ENCODE results near the gene RNF114. TPM values are rescaled to one million over a fixed set of nuclear protein-coding genes. Genes with fewer than 3 reads are reported as not detected.

The RNF114 gene
- total RNA-seq, 1 experiment from 2014 or later, result 88.1 TPM

DNA sequence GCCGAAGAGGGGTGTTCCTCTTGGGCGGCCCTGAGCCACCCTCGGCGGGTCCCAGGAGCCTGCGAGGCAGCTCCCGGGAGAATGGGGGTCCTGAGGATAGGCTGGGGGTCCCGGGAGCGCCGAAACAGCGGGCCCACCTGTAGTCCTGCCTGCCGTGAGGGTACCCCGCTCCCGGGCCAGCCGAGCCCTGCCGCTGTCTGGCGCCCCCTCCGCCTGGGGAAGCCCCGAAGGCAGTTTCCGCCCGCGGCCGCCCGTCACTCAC, 21.1 kb upstream of the RNF114 start:
- CTCF ChIA-PET, result interaction anchor here (0.6 to 1.8 kb wide), 10 partner anchors 11 to 312 kb away, joined by 3 to 10 read pairs (median 3); partner anchors contain the start of gene SLC9A8
- peaks cover 6% of the 10 kb centered on the region; the same call in 1 of the 2 replicates for H3K27me3 Mint-ChIP-seq (ENCODE audit: low read depth)
- no peaks in the 10 kb centered on the region for H3K36me3 Mint-ChIP-seq
- DNase-seq (ENCODE audit: low spot score), result no peak
- H3K4me1 Mint-ChIP-seq, result peaks cover 19% of the 10 kb centered on the region
- TF ChIP-seq, protein P1, sequence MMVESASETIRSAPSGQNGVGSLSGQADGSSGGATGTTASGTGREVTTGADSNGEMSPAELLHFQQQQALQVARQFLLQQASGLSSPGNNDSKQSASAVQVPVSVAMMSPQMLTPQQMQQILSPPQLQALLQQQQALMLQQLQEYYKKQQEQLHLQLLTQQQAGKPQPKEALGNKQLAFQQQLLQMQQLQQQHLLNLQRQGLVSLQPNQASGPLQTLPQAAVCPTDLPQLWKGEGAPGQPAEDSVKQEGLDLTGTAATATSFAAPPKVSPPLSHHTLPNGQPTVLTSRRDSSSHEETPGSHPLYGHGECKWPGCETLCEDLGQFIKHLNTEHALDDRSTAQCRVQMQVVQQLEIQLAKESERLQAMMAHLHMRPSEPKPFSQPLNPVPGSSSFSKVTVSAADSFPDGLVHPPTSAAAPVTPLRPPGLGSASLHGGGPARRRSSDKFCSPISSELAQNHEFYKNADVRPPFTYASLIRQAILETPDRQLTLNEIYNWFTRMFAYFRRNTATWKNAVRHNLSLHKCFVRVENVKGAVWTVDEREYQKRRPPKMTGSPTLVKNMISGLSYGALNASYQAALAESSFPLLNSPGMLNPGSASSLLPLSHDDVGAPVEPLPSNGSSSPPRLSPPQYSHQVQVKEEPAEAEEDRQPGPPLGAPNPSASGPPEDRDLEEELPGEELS (CRISPR knock-in tag; IDR thresholded peaks at IDR 0.05), result no peak
- TF ChIP-seq, protein P2, sequence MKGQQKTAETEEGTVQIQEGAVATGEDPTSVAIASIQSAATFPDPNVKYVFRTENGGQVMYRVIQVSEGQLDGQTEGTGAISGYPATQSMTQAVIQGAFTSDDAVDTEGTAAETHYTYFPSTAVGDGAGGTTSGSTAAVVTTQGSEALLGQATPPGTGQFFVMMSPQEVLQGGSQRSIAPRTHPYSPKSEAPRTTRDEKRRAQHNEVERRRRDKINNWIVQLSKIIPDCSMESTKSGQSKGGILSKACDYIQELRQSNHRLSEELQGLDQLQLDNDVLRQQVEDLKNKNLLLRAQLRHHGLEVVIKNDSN (CRISPR knock-in tag; IDR thresholded peaks at IDR 0.05), result 0 out of 2 replicates have a peak, but pooled peaks have one; percentile 5
- TF ChIP-seq JAZF1 (CRISPR knock-in tag; IDR thresholded peaks at IDR 0.05), result no peak
- TF ChIP-seq JUN (CRISPR knock-in tag; IDR thresholded peaks at IDR 0.05), result peak; percentile 17; the same call in 1 of the 2 replicates
- TF ChIP-seq ESRRA (CRISPR knock-in tag; IDR thresholded peaks at IDR 0.05; ENCODE audit: borderline replicate concordance), result no peak
- TF ChIP-seq, protein P3, sequence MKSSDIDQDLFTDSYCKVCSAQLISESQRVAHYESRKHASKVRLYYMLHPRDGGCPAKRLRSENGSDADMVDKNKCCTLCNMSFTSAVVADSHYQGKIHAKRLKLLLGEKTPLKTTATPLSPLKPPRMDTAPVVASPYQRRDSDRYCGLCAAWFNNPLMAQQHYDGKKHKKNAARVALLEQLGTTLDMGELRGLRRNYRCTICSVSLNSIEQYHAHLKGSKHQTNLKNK (CRISPR knock-in tag; IDR thresholded peaks at IDR 0.05), result no peak
- TF ChIP-seq, protein P4, sequence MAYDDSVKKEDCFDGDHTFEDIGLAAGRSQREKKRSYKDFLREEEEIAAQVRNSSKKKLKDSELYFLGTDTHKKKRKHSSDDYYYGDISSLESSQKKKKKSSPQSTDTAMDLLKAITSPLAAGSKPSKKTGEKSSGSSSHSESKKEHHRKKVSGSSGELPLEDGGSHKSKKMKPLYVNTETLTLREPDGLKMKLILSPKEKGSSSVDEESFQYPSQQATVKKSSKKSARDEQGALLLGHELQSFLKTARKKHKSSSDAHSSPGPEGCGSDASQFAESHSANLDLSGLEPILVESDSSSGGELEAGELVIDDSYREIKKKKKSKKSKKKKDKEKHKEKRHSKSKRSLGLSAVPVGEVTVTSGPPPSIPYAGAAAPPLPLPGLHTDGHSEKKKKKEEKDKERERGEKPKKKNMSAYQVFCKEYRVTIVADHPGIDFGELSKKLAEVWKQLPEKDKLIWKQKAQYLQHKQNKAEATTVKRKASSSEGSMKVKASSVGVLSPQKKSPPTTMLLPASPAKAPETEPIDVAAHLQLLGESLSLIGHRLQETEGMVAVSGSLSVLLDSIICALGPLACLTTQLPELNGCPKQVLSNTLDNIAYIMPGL (CRISPR knock-in tag; IDR thresholded peaks at IDR 0.05), result no peak
- TF ChIP-seq GRHL2 (CRISPR knock-in tag; IDR thresholded peaks at IDR 0.05; ENCODE audit: insufficient replicate concordance, severe bottlenecking), result no peak
- no peak for TF ChIP-seq NR1H2 (CRISPR knock-in tag; IDR thresholded peaks at IDR 0.05)
- TF ChIP-seq, protein P5, sequence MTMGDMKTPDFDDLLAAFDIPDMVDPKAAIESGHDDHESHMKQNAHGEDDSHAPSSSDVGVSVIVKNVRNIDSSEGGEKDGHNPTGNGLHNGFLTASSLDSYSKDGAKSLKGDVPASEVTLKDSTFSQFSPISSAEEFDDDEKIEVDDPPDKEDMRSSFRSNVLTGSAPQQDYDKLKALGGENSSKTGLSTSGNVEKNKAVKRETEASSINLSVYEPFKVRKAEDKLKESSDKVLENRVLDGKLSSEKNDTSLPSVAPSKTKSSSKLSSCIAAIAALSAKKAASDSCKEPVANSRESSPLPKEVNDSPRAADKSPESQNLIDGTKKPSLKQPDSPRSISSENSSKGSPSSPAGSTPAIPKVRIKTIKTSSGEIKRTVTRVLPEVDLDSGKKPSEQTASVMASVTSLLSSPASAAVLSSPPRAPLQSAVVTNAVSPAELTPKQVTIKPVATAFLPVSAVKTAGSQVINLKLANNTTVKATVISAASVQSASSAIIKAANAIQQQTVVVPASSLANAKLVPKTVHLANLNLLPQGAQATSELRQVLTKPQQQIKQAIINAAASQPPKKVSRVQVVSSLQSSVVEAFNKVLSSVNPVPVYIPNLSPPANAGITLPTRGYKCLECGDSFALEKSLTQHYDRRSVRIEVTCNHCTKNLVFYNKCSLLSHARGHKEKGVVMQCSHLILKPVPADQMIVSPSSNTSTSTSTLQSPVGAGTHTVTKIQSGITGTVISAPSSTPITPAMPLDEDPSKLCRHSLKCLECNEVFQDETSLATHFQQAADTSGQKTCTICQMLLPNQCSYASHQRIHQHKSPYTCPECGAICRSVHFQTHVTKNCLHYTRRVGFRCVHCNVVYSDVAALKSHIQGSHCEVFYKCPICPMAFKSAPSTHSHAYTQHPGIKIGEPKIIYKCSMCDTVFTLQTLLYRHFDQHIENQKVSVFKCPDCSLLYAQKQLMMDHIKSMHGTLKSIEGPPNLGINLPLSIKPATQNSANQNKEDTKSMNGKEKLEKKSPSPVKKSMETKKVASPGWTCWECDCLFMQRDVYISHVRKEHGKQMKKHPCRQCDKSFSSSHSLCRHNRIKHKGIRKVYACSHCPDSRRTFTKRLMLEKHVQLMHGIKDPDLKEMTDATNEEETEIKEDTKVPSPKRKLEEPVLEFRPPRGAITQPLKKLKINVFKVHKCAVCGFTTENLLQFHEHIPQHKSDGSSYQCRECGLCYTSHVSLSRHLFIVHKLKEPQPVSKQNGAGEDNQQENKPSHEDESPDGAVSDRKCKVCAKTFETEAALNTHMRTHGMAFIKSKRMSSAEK (CRISPR knock-in tag; IDR thresholded peaks at IDR 0.05; ENCODE audit: borderline replicate concordance), result no peak
- no peak for TF ChIP-seq ZNF263 (CRISPR knock-in tag; IDR thresholded peaks at IDR 0.05; ENCODE audit: low read depth)
- TF ChIP-seq, protein P6, sequence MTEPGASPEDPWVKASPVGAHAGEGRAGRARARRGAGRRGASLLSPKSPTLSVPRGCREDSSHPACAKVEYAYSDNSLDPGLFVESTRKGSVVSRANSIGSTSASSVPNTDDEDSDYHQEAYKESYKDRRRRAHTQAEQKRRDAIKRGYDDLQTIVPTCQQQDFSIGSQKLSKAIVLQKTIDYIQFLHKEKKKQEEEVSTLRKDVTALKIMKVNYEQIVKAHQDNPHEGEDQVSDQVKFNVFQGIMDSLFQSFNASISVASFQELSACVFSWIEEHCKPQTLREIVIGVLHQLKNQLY (CRISPR knock-in tag; IDR thresholded peaks at IDR 0.05), result no peak
- no peak for TF ChIP-seq FOXP1 (CRISPR knock-in tag; IDR thresholded peaks at IDR 0.05; ENCODE audit: borderline replicate concordance)
- no peak for TF ChIP-seq RORB (CRISPR knock-in tag; IDR thresholded peaks at IDR 0.05)
- TF ChIP-seq RELA (CRISPR knock-in tag; IDR thresholded peaks at IDR 0.05; ENCODE audit: borderline replicate concordance), result no peak
- no peak; the same call in 1 of the 2 replicates for ATAC-seq
- 0 out of 2 replicates have a peak overlapping the region, but pooled peaks have one; percentile 42 for H3K27ac Mint-ChIP-seq
- POLR2A ChIA-PET, result interaction anchor here (1.3 kb wide), 1 partner anchor 23 kb away, joined by 3 read pairs; no protein-coding TSS in a partner anchor
- peak overlapping the region; percentile 98 for H3K4me3 Mint-ChIP-seq
- H3K9me3 Mint-ChIP-seq, result no peaks in the 10 kb centered on the region
